AG04449 (cell line): ENCODE results near the gene FOXF1.

ENCODE experiments used
- CTCF ChIA-PET: fragments of 350-600 bp; formaldehyde crosslinking; extraction: SDS; loops from one replicate; lab custom pipeline; 2021; ENCODE audit warnings: antibody characterized with exemption; lab: Yijun Ruan, JAX
- POLR2A ChIA-PET: fragments of 400-600, 350-600 bp; formaldehyde crosslinking; extraction: SDS; loops from one replicate; lab custom pipeline; 2020; ENCODE audit warnings: antibody characterized with exemption, inconsistent platforms; lab: Yijun Ruan, JAX
- DNase-seq: peaks from one replicate; pipeline ENCODE4 v3.0.0-alpha.2; 2010; ENCODE audit warnings: low read depth, low spot score
- H3K4me3 ChIP-seq: 2 replicates; pipeline ENCODE4 v1.5.1; 2011; ENCODE audit warnings: low read depth, mild to moderate bottlenecking, control low read depth, low read length
- TF ChIP-seq, protein P1 (sequence below): IDR thresholded peaks from one replicate; pipeline ENCODE4 v1.5.1; 2011; ENCODE audit warnings: mild to moderate bottlenecking, moderate library complexity, low read length, control low read depth, inconsistent platforms; ENCODE audit not compliant: insufficient read depth; ENCODE audit errors: missing control alignments

FOXF1 gene

DNA sequence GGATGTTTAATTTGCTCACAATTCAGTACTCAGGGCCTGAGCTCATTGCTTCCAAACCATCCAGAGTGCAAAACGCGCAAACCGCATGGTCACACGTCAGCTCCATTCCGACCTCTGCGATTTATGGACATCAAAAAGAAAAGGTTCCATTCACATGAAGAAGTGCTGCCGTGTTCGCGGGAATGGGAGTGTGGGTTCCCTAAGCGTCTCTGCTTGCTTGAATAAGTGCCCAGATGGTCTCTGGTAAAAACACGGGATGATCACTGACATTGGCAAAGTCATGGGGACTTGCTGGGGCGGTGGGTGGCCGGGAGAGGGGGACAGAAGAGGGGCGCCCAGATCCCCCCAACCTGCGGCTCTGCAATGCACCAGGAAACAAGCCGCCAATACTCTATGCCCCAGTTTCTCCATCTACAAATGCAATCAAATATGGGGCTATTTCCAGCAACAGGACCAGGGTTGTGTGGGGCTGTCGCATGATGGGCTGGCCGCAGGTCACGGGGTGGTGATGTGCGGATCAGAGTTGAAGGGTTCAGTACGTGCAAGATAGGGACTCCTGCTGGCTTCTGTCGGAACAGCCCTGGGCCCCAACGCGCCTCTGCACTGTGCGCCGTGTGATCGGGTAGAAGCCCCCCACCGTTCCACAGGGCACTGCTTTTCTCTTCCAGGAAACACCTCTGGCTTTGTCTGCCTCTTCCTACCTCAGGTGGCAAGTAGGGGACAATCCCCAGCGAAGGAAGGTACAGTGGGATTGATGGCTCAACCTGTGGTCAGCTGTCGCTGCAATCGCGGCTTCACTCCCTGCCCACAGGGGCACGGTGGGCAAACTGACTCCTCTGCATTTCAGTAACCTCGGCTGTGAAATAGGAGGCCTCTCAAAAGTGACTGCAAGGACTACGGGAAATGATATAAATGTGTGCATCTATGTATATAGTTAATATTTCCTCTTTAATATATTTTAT, 11.2 kb downstream of the FOXF1 start:
- ChIA-PET CTCF (interaction anchor here (1.0 to 16.8 kb wide), 17 partner anchors 10 to 705 kb away, joined by 3 to 685 read pairs (median 11); no protein-coding TSS in a partner anchor), POLR2A (no interaction called here)
- H3K4me3 ChIP-seq = no peak overlapping the region
- no peak for DNase-seq
- TF ChIP-seq, protein P1, sequence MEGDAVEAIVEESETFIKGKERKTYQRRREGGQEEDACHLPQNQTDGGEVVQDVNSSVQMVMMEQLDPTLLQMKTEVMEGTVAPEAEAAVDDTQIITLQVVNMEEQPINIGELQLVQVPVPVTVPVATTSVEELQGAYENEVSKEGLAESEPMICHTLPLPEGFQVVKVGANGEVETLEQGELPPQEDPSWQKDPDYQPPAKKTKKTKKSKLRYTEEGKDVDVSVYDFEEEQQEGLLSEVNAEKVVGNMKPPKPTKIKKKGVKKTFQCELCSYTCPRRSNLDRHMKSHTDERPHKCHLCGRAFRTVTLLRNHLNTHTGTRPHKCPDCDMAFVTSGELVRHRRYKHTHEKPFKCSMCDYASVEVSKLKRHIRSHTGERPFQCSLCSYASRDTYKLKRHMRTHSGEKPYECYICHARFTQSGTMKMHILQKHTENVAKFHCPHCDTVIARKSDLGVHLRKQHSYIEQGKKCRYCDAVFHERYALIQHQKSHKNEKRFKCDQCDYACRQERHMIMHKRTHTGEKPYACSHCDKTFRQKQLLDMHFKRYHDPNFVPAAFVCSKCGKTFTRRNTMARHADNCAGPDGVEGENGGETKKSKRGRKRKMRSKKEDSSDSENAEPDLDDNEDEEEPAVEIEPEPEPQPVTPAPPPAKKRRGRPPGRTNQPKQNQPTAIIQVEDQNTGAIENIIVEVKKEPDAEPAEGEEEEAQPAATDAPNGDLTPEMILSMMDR = no peak

DNA sequence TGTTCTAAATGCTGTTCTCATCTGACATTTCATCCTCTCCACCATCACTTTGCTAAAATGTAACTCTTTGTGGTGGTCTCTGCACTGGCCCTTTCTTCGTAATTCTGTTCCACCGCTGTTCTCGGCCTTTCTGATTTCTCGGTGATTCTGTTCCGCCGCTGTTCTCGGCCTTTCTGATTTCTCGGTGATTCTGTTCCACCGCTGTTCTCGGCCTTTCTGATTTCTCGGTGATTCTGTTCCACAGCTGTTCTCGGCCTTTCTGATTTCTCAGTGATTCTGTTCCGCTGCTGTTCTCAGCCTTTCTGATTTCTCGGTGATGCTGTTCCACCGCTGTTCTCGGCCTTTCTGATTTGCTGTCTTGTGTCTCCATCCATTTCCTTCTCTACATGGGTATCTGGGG, 12.3 kb downstream of the FOXF1 start:
- TF ChIP-seq, protein P1 = no peak
- ChIA-PET CTCF (interaction anchor here (0.9 to 16.8 kb wide), 4 partner anchors 447 to 704 kb away, joined by 3 to 685 read pairs (median 5); no protein-coding TSS in a partner anchor), POLR2A (no interaction called here)
- no peak for DNase-seq
- no peak overlapping the region for H3K4me3 ChIP-seq

DNA sequence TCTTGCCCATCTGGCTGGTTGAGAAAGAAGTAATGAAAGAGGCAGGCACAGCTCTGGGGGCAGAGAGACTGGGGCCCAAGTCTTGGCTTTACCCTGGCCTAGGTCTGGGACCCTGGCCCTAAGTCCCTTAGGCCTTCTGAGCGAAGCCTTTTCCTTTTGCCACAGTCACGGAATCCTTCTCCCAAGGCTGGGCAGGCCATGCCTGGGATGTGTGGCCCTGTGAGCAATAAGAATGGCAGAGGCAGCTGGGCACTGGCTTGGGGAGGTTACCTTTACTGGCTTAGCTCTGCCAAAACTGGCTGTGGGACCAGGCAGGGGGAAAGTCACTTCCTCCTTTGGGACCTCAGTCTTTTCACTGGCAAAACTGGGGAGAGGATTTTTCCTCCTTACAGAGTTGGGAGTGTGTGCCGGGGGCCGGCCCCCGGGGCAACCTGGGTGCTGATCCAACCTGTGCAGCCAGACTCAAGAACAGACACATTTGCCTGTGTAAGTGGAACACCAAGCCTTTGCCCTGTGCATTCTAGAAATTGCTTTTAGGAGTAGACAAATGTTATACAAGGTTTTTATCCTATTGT, 12.9 kb downstream of the FOXF1 start:
- DNase-seq = no peak
- H3K4me3 ChIP-seq = no peak overlapping the region
- ChIA-PET POLR2A (no interaction called here), CTCF (interaction anchor here (0.9 to 16.8 kb wide), 4 partner anchors 448 to 704 kb away, joined by 3 to 685 read pairs (median 5); no protein-coding TSS in a partner anchor)
- TF ChIP-seq, protein P1 = no peak

DNA sequence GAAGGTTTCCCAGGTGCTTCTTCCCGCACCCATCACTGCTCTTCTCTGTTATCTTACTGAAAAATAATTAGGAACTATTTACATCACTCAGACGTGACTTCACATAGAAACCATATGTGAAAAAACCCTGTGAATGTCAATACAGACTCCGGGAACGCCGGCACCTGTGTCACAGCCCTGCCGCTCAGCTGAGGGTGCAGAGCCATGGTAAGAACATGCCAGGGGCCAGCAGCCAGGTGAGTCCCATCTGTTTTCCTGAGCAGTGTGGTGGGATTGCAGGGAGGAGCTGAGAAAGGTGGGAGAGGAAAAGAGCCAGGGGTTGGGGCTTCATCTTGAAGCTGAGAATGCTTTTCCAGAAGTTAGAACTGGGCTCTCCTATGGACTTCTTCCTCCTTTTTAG, 13.7 kb downstream of the FOXF1 start:
- H3K4me3 ChIP-seq = no peak overlapping the region
- TF ChIP-seq, protein P1 = no peak
- ChIA-PET CTCF (interaction anchor here (2.1 to 16.8 kb wide), 2 partner anchors 449 to 480 kb away, joined by 7 to 685 read pairs; no protein-coding TSS in a partner anchor), POLR2A (no interaction called here)
- DNase-seq = no peak

DNA sequence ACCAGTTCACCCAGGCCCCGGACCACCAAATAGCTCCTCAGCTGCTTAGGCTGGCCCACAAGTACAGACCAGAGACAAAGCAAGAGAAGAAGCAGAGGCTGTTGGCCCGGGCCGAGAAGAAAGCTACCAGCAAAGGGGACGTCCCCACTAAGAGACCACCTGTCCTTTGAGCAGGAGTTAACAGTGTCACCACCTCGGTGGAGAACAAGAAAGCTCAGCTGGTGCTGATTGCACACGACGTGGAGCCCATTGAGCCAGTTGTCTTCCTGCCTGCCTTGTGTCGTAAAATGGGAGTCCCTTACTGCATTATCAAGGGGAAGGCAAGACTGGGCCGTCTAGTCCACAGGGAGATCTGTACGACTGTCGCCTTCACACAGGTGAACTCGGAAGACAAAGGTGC, 15.4 kb downstream of the FOXF1 start:
- ChIA-PET POLR2A (no interaction called here), CTCF (interaction anchor here (1.1 to 16.8 kb wide), 2 partner anchors 16 to 450 kb away, joined by 3 to 685 read pairs; no protein-coding TSS in a partner anchor)
- DNase-seq = no peak
- no peak overlapping the region for H3K4me3 ChIP-seq
- TF ChIP-seq, protein P1 = no peak
